ENCODE data around the gene NPR2.
A peak's percentile ranks its signal among the peaks of the same experiment; 100 is the strongest.

The NPR2 gene

GRCh38 chr9:35840881-35841644 lies 49.7 kb downstream of the NPR2 start:
- TF ChIP-seq CTCF (IDR thresholded peaks at IDR 0.05; ENCODE audit: extremely low read depth, insufficient read depth, missing control alignments) = no peak
- in situ Hi-C loops (cut with MboI; ENCODE audit: low pct_unique_long_range_greater_than_20kb, low sequenced_read_pairs, unreplicated experiment) = no loop called here
- DNase-seq (ENCODE audit: low spot score) = no peak

GRCh38 chr9:35841645-35841900 lies 50.2 kb downstream of the NPR2 start:
- in situ Hi-C loops (cut with MboI; ENCODE audit: low pct_unique_long_range_greater_than_20kb, low sequenced_read_pairs, unreplicated experiment) = no loop called here
- DNase-seq (ENCODE audit: low spot score) = no peak
- TF ChIP-seq CTCF (IDR thresholded peaks at IDR 0.05; ENCODE audit: extremely low read depth, insufficient read depth, missing control alignments) = no peak

GRCh38 chr9:35842020-35842745 lies 50.8 kb downstream of the NPR2 start:
- DNase-seq (ENCODE audit: low spot score) = no peak
- no peak for TF ChIP-seq CTCF (IDR thresholded peaks at IDR 0.05; ENCODE audit: extremely low read depth, insufficient read depth, missing control alignments)
- in situ Hi-C loops (cut with MboI; ENCODE audit: low pct_unique_long_range_greater_than_20kb, low sequenced_read_pairs, unreplicated experiment) = no loop called here

GRCh38 chr9:35842795-35843194 lies 51.4 kb downstream of the NPR2 start:
- in situ Hi-C loops (cut with MboI; ENCODE audit: low pct_unique_long_range_greater_than_20kb, low sequenced_read_pairs, unreplicated experiment) = no loop called here
- no peak for TF ChIP-seq CTCF (IDR thresholded peaks at IDR 0.05; ENCODE audit: extremely low read depth, insufficient read depth, missing control alignments)
- peak; percentile 80 for DNase-seq (ENCODE audit: low spot score)

GRCh38 chr9:35844628-35845270 lies 53.4 kb downstream of the NPR2 start:
- in situ Hi-C loops (cut with MboI; ENCODE audit: low pct_unique_long_range_greater_than_20kb, low sequenced_read_pairs, unreplicated experiment) = no loop called here
- no peak for TF ChIP-seq CTCF (IDR thresholded peaks at IDR 0.05; ENCODE audit: extremely low read depth, insufficient read depth, missing control alignments)
- DNase-seq (ENCODE audit: low spot score) = peak; percentile 53

GRCh38 chr9:35845824-35846771 lies 54.7 kb downstream of the NPR2 start:
- DNase-seq (ENCODE audit: low spot score) = no peak
- in situ Hi-C loops (cut with MboI; ENCODE audit: low pct_unique_long_range_greater_than_20kb, low sequenced_read_pairs, unreplicated experiment) = no loop called here
- no peak for TF ChIP-seq CTCF (IDR thresholded peaks at IDR 0.05; ENCODE audit: extremely low read depth, insufficient read depth, missing control alignments)
